ENCODE data around the gene MEX3C. TPM values are rescaled to one million over a fixed set of nuclear protein-coding genes. Genes with fewer than 3 reads are reported as not detected.

MEX3C gene
- total RNA-seq, 4 donors from 2014 or later = 31.6 to 42.0 (median 37.6) TPM

DNA sequence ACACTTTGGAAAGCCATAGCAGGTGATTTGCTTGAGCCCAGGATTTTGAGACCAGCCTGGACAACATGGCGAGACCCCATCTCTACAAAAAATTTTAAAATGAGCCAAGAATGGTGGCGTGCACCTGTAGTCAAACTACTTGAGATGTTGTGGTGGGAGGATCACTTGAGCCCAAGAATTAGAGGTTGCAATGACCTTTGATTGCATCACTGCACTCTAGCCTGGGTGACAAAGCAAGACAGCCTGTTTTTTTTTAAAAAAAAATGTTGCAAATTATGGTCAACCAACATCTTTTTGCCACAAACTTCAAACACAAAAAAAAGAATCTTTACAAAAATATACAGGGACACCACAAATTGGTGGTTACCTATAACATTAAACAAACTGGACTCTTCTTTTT is 40.3 kb downstream of the MEX3C start:
- no peak for TF ChIP-seq POLR2AphosphoS5 (IDR thresholded peaks at IDR 0.05)
- TF ChIP-seq, protein P1, sequence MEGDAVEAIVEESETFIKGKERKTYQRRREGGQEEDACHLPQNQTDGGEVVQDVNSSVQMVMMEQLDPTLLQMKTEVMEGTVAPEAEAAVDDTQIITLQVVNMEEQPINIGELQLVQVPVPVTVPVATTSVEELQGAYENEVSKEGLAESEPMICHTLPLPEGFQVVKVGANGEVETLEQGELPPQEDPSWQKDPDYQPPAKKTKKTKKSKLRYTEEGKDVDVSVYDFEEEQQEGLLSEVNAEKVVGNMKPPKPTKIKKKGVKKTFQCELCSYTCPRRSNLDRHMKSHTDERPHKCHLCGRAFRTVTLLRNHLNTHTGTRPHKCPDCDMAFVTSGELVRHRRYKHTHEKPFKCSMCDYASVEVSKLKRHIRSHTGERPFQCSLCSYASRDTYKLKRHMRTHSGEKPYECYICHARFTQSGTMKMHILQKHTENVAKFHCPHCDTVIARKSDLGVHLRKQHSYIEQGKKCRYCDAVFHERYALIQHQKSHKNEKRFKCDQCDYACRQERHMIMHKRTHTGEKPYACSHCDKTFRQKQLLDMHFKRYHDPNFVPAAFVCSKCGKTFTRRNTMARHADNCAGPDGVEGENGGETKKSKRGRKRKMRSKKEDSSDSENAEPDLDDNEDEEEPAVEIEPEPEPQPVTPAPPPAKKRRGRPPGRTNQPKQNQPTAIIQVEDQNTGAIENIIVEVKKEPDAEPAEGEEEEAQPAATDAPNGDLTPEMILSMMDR (IDR thresholded peaks at IDR 0.05) = no peak
- no peak for TF ChIP-seq EP300 (IDR thresholded peaks at IDR 0.05)
- no peak for TF ChIP-seq POLR2A (IDR thresholded peaks at IDR 0.05)
- Histone ChIP-seq H3K9me3 (no peaks in the 10 kb centered on the region), H3K4me3 (no peak overlapping the region), H3K4me1 (no peaks in the 10 kb centered on the region), H3K36me3 (no peaks in the 10 kb centered on the region), H3K27me3 (no peaks in the 10 kb centered on the region), H3K27ac (no peak overlapping the region)
- WGBS = 97% methylated on average over 2 of the region's 2 CpGs
- no peak for DNase-seq (ENCODE audit: low spot score in 2 of 2)

DNA sequence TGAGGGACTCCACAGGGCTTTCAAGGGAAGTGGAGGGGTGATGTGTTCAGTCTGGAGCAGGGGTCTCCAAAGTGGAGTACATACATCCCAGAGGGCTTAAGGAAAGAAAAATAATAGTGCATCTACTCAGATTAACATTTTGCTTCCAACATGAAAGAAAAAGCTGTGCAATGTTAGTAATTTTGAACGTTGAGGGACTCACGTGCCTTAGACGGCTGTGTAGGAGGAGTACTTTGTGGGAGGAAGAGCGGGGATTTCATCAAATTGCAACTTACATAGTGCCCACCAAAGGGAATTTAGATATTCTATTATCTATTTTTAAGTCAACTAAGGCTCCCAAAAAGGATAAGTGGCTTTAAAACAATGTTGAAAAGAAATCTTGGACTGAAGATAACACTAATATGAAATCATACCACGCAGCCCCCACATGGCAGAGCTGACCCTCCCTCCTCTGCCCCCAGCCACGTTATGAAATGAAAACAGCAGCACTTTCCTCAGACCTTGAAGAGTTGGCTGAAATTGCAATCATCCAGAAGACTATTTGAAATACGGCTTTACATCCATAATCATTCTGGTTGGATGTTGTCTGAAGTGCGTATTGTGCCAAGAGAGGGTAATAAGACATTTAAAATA is 42.9 kb downstream of the MEX3C start:
- DNase-seq (ENCODE audit: low spot score in 2 of 2) = no peak
- H3K9me3 ChIP-seq = no peaks in the 10 kb centered on the region
- no peak overlapping the region for H3K27ac ChIP-seq
- H3K4me1 ChIP-seq = no peaks in the 10 kb centered on the region
- TF ChIP-seq, protein P1 (IDR thresholded peaks at IDR 0.05) = no peak
- no peak for TF ChIP-seq POLR2A (IDR thresholded peaks at IDR 0.05)
- no peak for TF ChIP-seq EP300 (IDR thresholded peaks at IDR 0.05)
- TF ChIP-seq POLR2AphosphoS5 (IDR thresholded peaks at IDR 0.05) = no peak
- 66% methylated on average over 8 of the region's 8 CpGs for WGBS
- no peaks in the 10 kb centered on the region for H3K36me3 ChIP-seq
- H3K4me3 ChIP-seq = no peak overlapping the region
- no peaks in the 10 kb centered on the region for H3K27me3 ChIP-seq

DNA sequence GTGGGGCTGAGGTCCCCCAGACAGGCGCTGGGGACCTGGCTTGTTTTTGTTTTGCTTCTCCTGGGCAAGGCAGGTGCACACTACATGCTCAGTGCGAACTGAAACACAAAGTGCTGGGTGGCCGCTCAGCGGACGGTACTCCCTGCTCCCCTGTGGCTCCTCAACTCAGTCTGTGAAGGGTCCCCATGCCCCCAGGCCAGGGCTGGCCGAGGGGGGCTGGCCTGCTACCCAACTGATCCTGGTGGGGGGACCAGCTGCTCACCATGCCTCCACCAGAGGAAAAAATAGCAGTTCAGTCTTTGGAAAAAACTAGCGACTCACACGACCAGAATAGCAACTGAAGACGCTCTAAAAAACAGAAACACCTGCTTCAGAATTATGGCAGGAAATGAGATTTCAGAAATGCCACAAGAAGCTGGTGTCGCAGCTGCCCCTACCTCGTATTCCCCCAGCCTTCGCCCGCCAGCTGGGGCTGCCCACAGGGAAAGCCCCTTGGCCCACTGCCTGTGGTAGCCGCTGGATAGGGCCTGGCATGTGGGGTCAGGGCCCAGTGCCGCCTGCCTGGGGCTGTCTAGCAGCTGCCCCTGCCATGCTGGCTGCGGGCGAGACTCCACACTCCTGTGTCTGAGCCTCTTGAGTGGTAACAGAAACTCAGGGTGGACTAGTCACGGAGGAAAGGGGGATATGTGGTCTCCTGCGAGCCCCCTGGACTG is 43.7 kb downstream of the MEX3C start:
- DNase-seq (ENCODE audit: low spot score in 2 of 2) = no peak
- H3K4me3 ChIP-seq = no peak overlapping the region
- H3K9me3 ChIP-seq = no peaks in the 10 kb centered on the region
- H3K36me3 ChIP-seq = no peaks in the 10 kb centered on the region
- 63% methylated on average over 13 of the region's 19 CpGs for WGBS
- TF ChIP-seq POLR2AphosphoS5 (IDR thresholded peaks at IDR 0.05) (no peak), POLR2A (IDR thresholded peaks at IDR 0.05) (no peak), EP300 (IDR thresholded peaks at IDR 0.05) (no peak)
- TF ChIP-seq, protein P1 (IDR thresholded peaks at IDR 0.05) = no peak
- H3K27me3 ChIP-seq = no peaks in the 10 kb centered on the region
- no peak overlapping the region for H3K27ac ChIP-seq
- H3K4me1 ChIP-seq = no peaks in the 10 kb centered on the region

DNA sequence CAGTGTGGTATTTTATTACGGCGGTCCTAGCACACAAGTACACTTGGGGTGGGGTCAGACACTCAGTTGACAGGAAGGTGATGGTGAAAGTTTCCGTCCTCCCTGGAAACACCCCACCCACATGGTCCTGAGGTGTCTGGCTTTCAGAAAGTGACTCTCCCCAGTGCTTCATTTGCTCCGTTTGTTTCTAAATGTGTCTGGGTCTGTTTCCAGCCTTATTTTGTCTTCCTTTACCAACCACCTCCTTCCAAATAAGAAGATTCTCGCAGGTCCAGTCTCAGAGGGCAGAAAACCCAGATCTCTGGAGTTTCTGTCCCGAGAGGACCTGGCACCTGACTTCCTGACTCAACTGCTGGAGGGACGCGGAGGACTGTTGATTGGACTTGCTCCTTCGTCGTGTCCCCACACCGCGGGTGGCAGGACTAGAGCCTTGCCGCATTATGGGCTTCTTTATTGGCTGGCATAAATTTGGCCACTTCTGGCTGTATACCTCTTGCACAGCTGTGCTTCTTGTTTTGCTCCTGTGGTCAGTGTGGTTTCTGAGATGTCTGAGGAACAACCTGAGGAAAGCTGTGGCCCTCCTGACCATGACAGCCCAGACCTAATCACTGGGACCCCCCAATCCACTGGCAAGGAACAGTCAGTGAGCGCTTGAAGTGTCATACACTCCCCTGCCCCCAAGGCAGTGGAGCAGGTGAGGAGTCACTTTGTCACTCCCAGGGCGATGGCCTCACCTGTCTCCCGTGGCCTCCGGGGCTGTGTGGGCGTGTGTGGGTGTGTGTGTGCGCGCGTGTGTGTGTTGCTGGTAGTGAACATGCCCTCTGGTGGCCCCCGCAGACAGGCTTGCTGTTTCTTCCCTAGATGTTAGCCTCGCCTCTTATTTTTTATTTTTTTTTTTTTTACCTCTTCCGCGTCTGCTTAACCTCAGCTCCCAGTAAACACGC is 45.6 kb downstream of the MEX3C start:
- DNase-seq (ENCODE audit: low spot score in 2 of 2) = no peak

More for the DNA sequence above, 45.6 kb downstream of the MEX3C start:
- H3K4me1 ChIP-seq = no peaks in the 10 kb centered on the region
- no peaks in the 10 kb centered on the region for H3K9me3 ChIP-seq
- no peak overlapping the region for H3K27ac ChIP-seq
- TF ChIP-seq POLR2AphosphoS5 (IDR thresholded peaks at IDR 0.05) (no peak), EP300 (IDR thresholded peaks at IDR 0.05) (no peak), POLR2A (IDR thresholded peaks at IDR 0.05) (no peak)
- TF ChIP-seq, protein P1 (IDR thresholded peaks at IDR 0.05) = no peak
- H3K36me3 ChIP-seq = no peaks in the 10 kb centered on the region
- 87% methylated on average over 26 of the region's 26 CpGs for WGBS
- no peak overlapping the region for H3K4me3 ChIP-seq
- no peaks in the 10 kb centered on the region for H3K27me3 ChIP-seq
